ENCODE data around the gene CARNS1. TPM values are rescaled to one million over a fixed set of nuclear protein-coding genes. Genes with fewer than 3 reads are reported as not detected.
A peak's percentile ranks its signal among the peaks of the same experiment; 100 is the strongest.

CARNS1 gene
- total and polyA plus RNA-seq, 2 of the 13 experiments (the other 11 are each of a cell fraction or from before 2014, with no cell fraction given): not detected

DNA sequence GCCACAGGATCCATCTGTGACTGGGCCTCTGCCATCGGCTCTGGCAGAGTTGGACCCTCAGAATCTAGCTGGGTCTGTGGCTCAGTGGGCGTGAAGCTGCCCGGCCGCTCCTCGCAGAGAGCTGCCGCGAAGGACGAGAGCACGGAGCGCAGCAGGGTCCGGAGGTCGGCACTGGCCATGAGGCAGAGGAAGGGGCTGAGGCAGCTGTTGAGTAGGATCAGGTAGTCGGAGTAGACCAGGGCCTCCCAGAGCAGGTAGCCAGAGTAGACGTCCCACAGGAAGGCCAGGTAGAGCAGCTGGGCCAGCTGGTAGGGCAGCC, 36.1 kb downstream of the CARNS1 start:
- ATAC-seq: peak; percentile 8; the same call in 1 of the 3 replicates
- CTCF ChIA-PET (ENCODE audit: low intra/inter-chr PET ratio, low total read pairs): no interaction called here

More for the DNA sequence above, 36.1 kb downstream of the CARNS1 start:
- in situ Hi-C loops (cut with HindIII; ENCODE audit: extremely low pct_ligation_motif_present, low pct_unique_long_range_greater_than_20kb): no loop called here
- no peak for FAIRE-seq
- Histone ChIP-seq H3K27ac (ENCODE audit: extremely low read length, insufficient read depth, low read length) (no peak overlapping the region), H3K4me1 (ENCODE audit: insufficient read depth, low read length) (peaks cover 14% of the 10 kb centered on the region), H4K20me1 (ENCODE audit: insufficient read depth, low read length) (no peaks in the 10 kb centered on the region), H3K4me2 (ENCODE audit: low read depth, low read length) (no peak overlapping the region), H3K36me3 (replicated peaks in 1 of 2; ENCODE audit: control insufficient read depth in 1 of 2, insufficient read depth in 2 of 2, low read length in 2 of 2) (no peaks in the 10 kb centered on the region), H3K4me3 (replicated peaks in 1 of 3; ENCODE audit: insufficient read depth in 1 of 3, low read depth in 2 of 3, low read length in 3 of 3) (no peak overlapping the region), H3K27me3 (ENCODE audit: control insufficient read depth in 1 of 2, insufficient read depth in 2 of 2, low read length in 2 of 2) (peaks cover 13 to 67% of the 10 kb centered on the region in 2 experiments; a peak in 4 of 5 replicates), H3K79me2 (ENCODE audit: insufficient read depth, low read length) (no peaks in the 10 kb centered on the region), H3K9me3 (ENCODE audit: low read length) (no peaks in the 10 kb centered on the region), H2AFZ (ENCODE audit: low read length) (no peak overlapping the region), H3K9ac (ENCODE audit: insufficient read depth, low read depth, low read length) (no peak overlapping the region)
- DNase-seq (ENCODE audit: low spot score): no peak
- WGBS (ENCODE audit: low lambda C conversion rate): 70% methylated on average over 13 of the region's 14 CpGs
- no peak for TF ChIP-seq ZC3H4 (CRISPR knock-in tag; IDR thresholded peaks at IDR 0.05; ENCODE audit: borderline replicate concordance)
- no peak for TF ChIP-seq JDP2 (CRISPR knock-in tag; IDR thresholded peaks at IDR 0.05; ENCODE audit: borderline replicate concordance)
- no peak for TF ChIP-seq ZC3H13 (CRISPR knock-in tag; IDR thresholded peaks at IDR 0.05)
- no peak for TF ChIP-seq TEAD3 (CRISPR knock-in tag; optimal IDR thresholded peaks at IDR 0.05; ENCODE audit: borderline replicate concordance)
- no peak for TF ChIP-seq FOXC1 (CRISPR knock-in tag; IDR thresholded peaks at IDR 0.05; ENCODE audit: borderline replicate concordance)
- TF ChIP-seq ZNF326 (CRISPR knock-in tag; IDR thresholded peaks at IDR 0.05; ENCODE audit: borderline replicate concordance): no peak
- TF ChIP-seq TSC22D2 (CRISPR knock-in tag; IDR thresholded peaks at IDR 0.05; ENCODE audit: borderline replicate concordance): no peak
- TF ChIP-seq ZBTB20 (CRISPR knock-in tag; IDR thresholded peaks at IDR 0.05; ENCODE audit: borderline replicate concordance, low read depth): no peak
- TF ChIP-seq ZNF704 (CRISPR knock-in tag; IDR thresholded peaks at IDR 0.05; ENCODE audit: borderline replicate concordance): no peak
- TF ChIP-seq DMAP1 (CRISPR knock-in tag; IDR thresholded peaks at IDR 0.05): no peak
- BruUV-seq (replicated peaks): no TSS peak
- intact Hi-C loops (cut with micrococcal nuclease; ENCODE audit: unreplicated experiment): no loop called here
- POLR2A ChIA-PET: interaction anchor here (1.5 kb wide), 1 partner anchor 8 kb away, joined by 5 read pairs; the partner anchor contains the start of gene CORO1B
